ENCODE data around the gene TMUB1.

TMUB1 gene

GRCh38 chr7:151128144-151128543, 44.9 kb upstream of the TMUB1 start:
- no peak overlapping the region for H3K9ac ChIP-seq (ENCODE audit: low read length)
- no peak for TF ChIP-seq CTCF (IDR thresholded peaks at IDR 0.05; ENCODE audit: low read depth, low read length)
- no peak for TF ChIP-seq EZH2phosphoT487 (IDR thresholded peaks at IDR 0.05; ENCODE audit: low read depth)
- no peaks in the 10 kb centered on the region for H3K27me3 ChIP-seq (ENCODE audit: low read depth, low read length)
- H4K20me1 ChIP-seq (ENCODE audit: insufficient read depth, low read length), result peaks cover 11% of the 10 kb centered on the region
- no peak overlapping the region for H3K4me2 ChIP-seq (ENCODE audit: low read length)
- no peaks in the 10 kb centered on the region for H3K9me3 ChIP-seq (ENCODE audit: insufficient read depth, low read length)
- H3K27ac ChIP-seq (ENCODE audit: low read length), result no peak overlapping the region
- H3K4me3 ChIP-seq (ENCODE audit: low read length), result no peak overlapping the region
- no peak overlapping the region for H2AFZ ChIP-seq (ENCODE audit: low read depth, low read length)
- H3K36me3 ChIP-seq (replicated peaks; ENCODE audit: low read depth, low read length), result no peaks in the 10 kb centered on the region
- H3K79me2 ChIP-seq (ENCODE audit: low read length), result no peaks in the 10 kb centered on the region
- H3K4me1 ChIP-seq (ENCODE audit: low read length), result no peaks in the 10 kb centered on the region

GRCh38 chr7:151126491-151127137, 43.3 kb upstream of the TMUB1 start:
- Histone ChIP-seq H2AFZ (ENCODE audit: low read depth, low read length) (no peak overlapping the region), H3K4me3 (ENCODE audit: low read length) (no peak overlapping the region), H4K20me1 (ENCODE audit: insufficient read depth, low read length) (peaks cover 11% of the 10 kb centered on the region), H3K79me2 (ENCODE audit: low read length) (no peaks in the 10 kb centered on the region), H3K27ac (ENCODE audit: low read length) (no peak overlapping the region), H3K36me3 (replicated peaks; ENCODE audit: low read depth, low read length) (no peaks in the 10 kb centered on the region), H3K4me1 (ENCODE audit: low read length) (no peaks in the 10 kb centered on the region), H3K27me3 (ENCODE audit: low read depth, low read length) (no peaks in the 10 kb centered on the region), H3K9ac (ENCODE audit: low read length) (no peak overlapping the region), H3K4me2 (ENCODE audit: low read length) (no peak overlapping the region), H3K9me3 (ENCODE audit: insufficient read depth, low read length) (no peaks in the 10 kb centered on the region)
- no peak for TF ChIP-seq CTCF (IDR thresholded peaks at IDR 0.05; ENCODE audit: low read depth, low read length)
- no peak for TF ChIP-seq EZH2phosphoT487 (IDR thresholded peaks at IDR 0.05; ENCODE audit: low read depth)

GRCh38 chr7:151125846-151126481, 42.7 kb upstream of the TMUB1 start:
- Histone ChIP-seq H2AFZ (ENCODE audit: low read depth, low read length) (no peak overlapping the region), H3K4me1 (ENCODE audit: low read length) (no peaks in the 10 kb centered on the region), H3K79me2 (ENCODE audit: low read length) (no peaks in the 10 kb centered on the region), H3K4me3 (ENCODE audit: low read length) (no peak overlapping the region), H3K4me2 (ENCODE audit: low read length) (no peak overlapping the region), H4K20me1 (ENCODE audit: insufficient read depth, low read length) (peaks cover 11% of the 10 kb centered on the region), H3K27me3 (ENCODE audit: low read depth, low read length) (no peaks in the 10 kb centered on the region), H3K9ac (ENCODE audit: low read length) (no peak overlapping the region), H3K27ac (ENCODE audit: low read length) (no peak overlapping the region), H3K9me3 (ENCODE audit: insufficient read depth, low read length) (no peaks in the 10 kb centered on the region), H3K36me3 (replicated peaks; ENCODE audit: low read depth, low read length) (no peaks in the 10 kb centered on the region)
- TF ChIP-seq CTCF (IDR thresholded peaks at IDR 0.05; ENCODE audit: low read depth, low read length), result no peak
- no peak for TF ChIP-seq EZH2phosphoT487 (IDR thresholded peaks at IDR 0.05; ENCODE audit: low read depth)

- TF ChIP-seq EZH2phosphoT487 (IDR thresholded peaks at IDR 0.05; ENCODE audit: low read depth) (no peak), CTCF (IDR thresholded peaks at IDR 0.05; ENCODE audit: low read depth, low read length) (no peak)
- H3K36me3 ChIP-seq (replicated peaks; ENCODE audit: low read depth, low read length), result no peaks in the 10 kb centered on the region
- H3K27me3 ChIP-seq (ENCODE audit: low read depth, low read length), result no peaks in the 10 kb centered on the region
- H3K27ac ChIP-seq (ENCODE audit: low read length), result no peak overlapping the region
- peaks cover 11% of the 10 kb centered on the region for H4K20me1 ChIP-seq (ENCODE audit: insufficient read depth, low read length)
- no peak overlapping the region for H3K4me2 ChIP-seq (ENCODE audit: low read length)
- H3K79me2 ChIP-seq (ENCODE audit: low read length), result no peaks in the 10 kb centered on the region
- H2AFZ ChIP-seq (ENCODE audit: low read depth, low read length), result no peak overlapping the region
- H3K4me3 ChIP-seq (ENCODE audit: low read length), result no peak overlapping the region
- no peaks in the 10 kb centered on the region for H3K4me1 ChIP-seq (ENCODE audit: low read length)
- no peak overlapping the region for H3K9ac ChIP-seq (ENCODE audit: low read length)
- H3K9me3 ChIP-seq (ENCODE audit: insufficient read depth, low read length), result no peaks in the 10 kb centered on the region
These were observed 42.2 kb upstream of the TMUB1 start for GRCh38 chr7:151125470-151125845.

Measured in OCI-LY3 (cell line).